ENCODE data around the gene PYM1. TPM values are rescaled to one million over a fixed set of nuclear protein-coding genes. Genes with fewer than 3 reads are reported as not detected.
"Not testable (repeated sequence)": the region's sequence is repeated elsewhere in the genome, so short reads cannot be mapped to it uniquely, and the experiment has no call there.

The PYM1 gene
- total RNA-seq, 3 donors from 2014 or later (not counting 1 experiment from before 2014, with no cell fraction given), result 18.5 to 21.2 (median 19.1) TPM

- Mint-ChIP-seq H3K27me3 (ENCODE audit: low read depth in 2 of 2) (no peaks in the 10 kb centered on the region), H3K36me3 (no peaks in the 10 kb centered on the region), H3K27ac (no peak overlapping the region), H3K9me3 (no peaks in the 10 kb centered on the region), H3K4me1 (no peaks in the 10 kb centered on the region), H3K4me3 (no peak overlapping the region)
- ATAC-seq, result no peak
- intact Hi-C loops (cut with micrococcal nuclease), result no loop called here
- Histone ChIP-seq H3K4me1 (ENCODE audit: control insufficient read depth, insufficient read depth, low read length) (no peaks in the 10 kb centered on the region), H3K9me3 (ENCODE audit: control insufficient read depth, insufficient read depth, low read length) (no peaks in the 10 kb centered on the region), H3K27me3 (ENCODE audit: control insufficient read depth, insufficient read depth, low read length) (no peaks in the 10 kb centered on the region), H3K4me3 (ENCODE audit: low read length) (no peak overlapping the region), H3K27ac (ENCODE audit: low read length) (no peak overlapping the region), H3K36me3 (ENCODE audit: control insufficient read depth, insufficient read depth, low read length) (no peaks in the 10 kb centered on the region)
- 80% methylated on average over 1 of the region's 1 CpG for WGBS (ENCODE audit: insufficient coverage)
- TF ChIP-seq CTCF (IDR thresholded peaks at IDR 0.05), result no peak
- no peak for DNase-seq
Observed at GRCh38 chr12:55885113-55885512, 42.6 kb downstream of the PYM1 start.

GRCh38 chr12:55877824-55878223, 49.9 kb downstream of the PYM1 start:
- Histone ChIP-seq H3K27ac (ENCODE audit: low read length) (no peak overlapping the region), H3K4me3 (ENCODE audit: low read length) (no peak overlapping the region), H3K4me1 (ENCODE audit: control insufficient read depth, insufficient read depth, low read length) (no peaks in the 10 kb centered on the region), H3K36me3 (ENCODE audit: control insufficient read depth, insufficient read depth, low read length) (no peaks in the 10 kb centered on the region), H3K27me3 (ENCODE audit: control insufficient read depth, insufficient read depth, low read length) (no peaks in the 10 kb centered on the region), H3K9me3 (ENCODE audit: control insufficient read depth, insufficient read depth, low read length) (no peaks in the 10 kb centered on the region)
- DNase-seq, result no peak
- Mint-ChIP-seq H3K4me3 (no peak overlapping the region), H3K27me3 (ENCODE audit: low read depth in 2 of 2) (peaks cover 0 to 4% of the 10 kb centered on the region in 2 donors), H3K9me3 (peaks cover 0 to 7% of the 10 kb centered on the region in 2 donors), H3K27ac (no peak overlapping the region), H3K36me3 (no peaks in the 10 kb centered on the region), H3K4me1 (no peaks in the 10 kb centered on the region)
- no peak for TF ChIP-seq CTCF (IDR thresholded peaks at IDR 0.05)
- no peak for ATAC-seq
- intact Hi-C loops (cut with micrococcal nuclease), result no loop called here

GRCh38 chr12:55875704-55876467, 51.8 kb downstream of the PYM1 start:
- Mint-ChIP-seq H3K4me3 (no peak overlapping the region), H3K36me3 (no peaks in the 10 kb centered on the region), H3K9me3 (peaks cover 0 to 7% of the 10 kb centered on the region in 2 donors), H3K4me1 (no peaks in the 10 kb centered on the region), H3K27me3 (ENCODE audit: low read depth in 2 of 2) (peaks cover 0 to 4% of the 10 kb centered on the region in 2 donors), H3K27ac (no peak overlapping the region)
- Histone ChIP-seq H3K9me3 (ENCODE audit: control insufficient read depth, insufficient read depth, low read length) (no peaks in the 10 kb centered on the region), H3K27ac (ENCODE audit: low read length) (no peak overlapping the region), H3K36me3 (ENCODE audit: control insufficient read depth, insufficient read depth, low read length) (no peaks in the 10 kb centered on the region), H3K4me1 (ENCODE audit: control insufficient read depth, insufficient read depth, low read length) (no peaks in the 10 kb centered on the region), H3K4me3 (ENCODE audit: low read length) (no peak overlapping the region), H3K27me3 (ENCODE audit: control insufficient read depth, insufficient read depth, low read length) (no peaks in the 10 kb centered on the region)
- no peak for TF ChIP-seq CTCF (IDR thresholded peaks at IDR 0.05)
- WGBS (ENCODE audit: insufficient coverage), result 90% methylated on average over 2 of the region's 4 CpGs
- no peak for ATAC-seq
- intact Hi-C loops (cut with micrococcal nuclease), result no loop called here
- no peak for DNase-seq

DNA sequence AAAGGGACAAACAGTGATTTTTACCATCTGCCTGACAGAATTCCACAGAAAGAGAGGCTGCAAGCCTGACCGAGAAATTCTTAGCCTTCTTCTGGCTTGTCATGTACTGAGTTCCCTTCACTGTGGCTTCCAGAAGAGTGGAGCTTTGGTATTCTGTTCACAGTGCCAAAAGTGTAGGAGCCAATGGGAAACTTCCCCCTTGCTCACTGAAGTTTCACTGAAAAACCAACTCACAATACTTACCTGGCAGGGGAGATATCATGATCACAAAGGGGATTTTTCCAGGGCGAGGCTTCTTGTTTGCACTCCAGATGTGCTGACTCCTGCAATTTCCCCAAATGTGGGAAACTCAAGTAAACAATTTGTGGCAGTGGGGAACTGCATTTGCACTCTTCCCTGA, 53.3 kb downstream of the PYM1 start:
- 86% methylated on average over 2 of the region's 2 CpGs for WGBS (ENCODE audit: insufficient coverage)
- H3K27me3 Mint-ChIP-seq (ENCODE audit: low read depth in 2 of 2), result peaks cover 0 to 4% of the 10 kb centered on the region in 2 donors
- H3K4me1 Mint-ChIP-seq, result no peaks in the 10 kb centered on the region
- no peaks in the 10 kb centered on the region for H3K36me3 ChIP-seq (ENCODE audit: control insufficient read depth, insufficient read depth, low read length)
- no peak for TF ChIP-seq CTCF (IDR thresholded peaks at IDR 0.05)
- H3K9me3 Mint-ChIP-seq, result peaks cover 0 to 7% of the 10 kb centered on the region in 2 donors
- no peak overlapping the region for H3K27ac ChIP-seq (ENCODE audit: low read length)
- H3K9me3 ChIP-seq (ENCODE audit: control insufficient read depth, insufficient read depth, low read length), result no peaks in the 10 kb centered on the region
- DNase-seq (no peak), ATAC-seq (no peak)
- H3K4me1 ChIP-seq (ENCODE audit: control insufficient read depth, insufficient read depth, low read length), result no peaks in the 10 kb centered on the region
- H3K4me3 Mint-ChIP-seq, result no peak overlapping the region
- intact Hi-C loops (cut with micrococcal nuclease), result no loop called here
- no peaks in the 10 kb centered on the region for H3K27me3 ChIP-seq (ENCODE audit: control insufficient read depth, insufficient read depth, low read length)
- H3K27ac Mint-ChIP-seq, result no peak overlapping the region
- no peak overlapping the region for H3K4me3 ChIP-seq (ENCODE audit: low read length)
- no peaks in the 10 kb centered on the region for H3K36me3 Mint-ChIP-seq

GRCh38 chr12:55866454-55867004, 61.2 kb downstream of the PYM1 start:
- H3K27me3 Mint-ChIP-seq (ENCODE audit: low read depth in 2 of 2); H3K36me3 ChIP-seq (ENCODE audit: control insufficient read depth, insufficient read depth, low read length); H3K27ac Mint-ChIP-seq; H3K4me1 ChIP-seq (ENCODE audit: control insufficient read depth, insufficient read depth, low read length); H3K27me3 ChIP-seq (ENCODE audit: control insufficient read depth, insufficient read depth, low read length); H3K4me1 Mint-ChIP-seq; H3K9me3 Mint-ChIP-seq; H3K9me3 ChIP-seq (ENCODE audit: control insufficient read depth, insufficient read depth, low read length); H3K27ac ChIP-seq (ENCODE audit: low read length); H3K36me3 Mint-ChIP-seq; H3K4me3 Mint-ChIP-seq; H3K4me3 ChIP-seq (ENCODE audit: low read length); intact Hi-C loops (cut with micrococcal nuclease); ATAC-seq; DNase-seq: not testable (repeated sequence)
- WGBS (ENCODE audit: insufficient coverage), result 100% methylated on average over 3 of the region's 3 CpGs
